Neural cell (in vitro differentiated cells): ENCODE results near the gene ASCC3.

Experiments used
- CTCF ChIP-seq: fragments of 450-650 bp; IDR thresholded peaks from 2 replicates; pipeline ENCODE4 v1.5.1; 2014; ENCODE audit warnings: antibody characterized with exemption, mild to moderate bottlenecking, moderate library complexity; ENCODE audit not compliant: poor library complexity, severe bottlenecking
- EP300 ChIP-seq: fragments of 450-650 bp; conservative IDR thresholded peaks from 2 replicates; pipeline ENCODE4 v1.6.1; 2014; ENCODE audit warnings: antibody characterized with exemption, mild to moderate bottlenecking, moderate library complexity; ENCODE audit not compliant: poor library complexity, severe bottlenecking
- EZH2 ChIP-seq: fragments of 200-600, 300-800 bp; shearing (Covaris generic), sonication (generic); IDR thresholded peaks from 2 replicates; pipeline ENCODE4 v1.6.1; 2014; ENCODE audit warnings: antibody characterized with exemption, low read length, borderline replicate concordance, mild to moderate bottlenecking; ENCODE audit not compliant: insufficient read depth, poor library complexity, severe bottlenecking
- POLR2AphosphoS5 ChIP-seq: IDR thresholded peaks from 2 replicates; pipeline ENCODE4 v1.6.1; 2012
- SMC3 ChIP-seq: fragments of 450-650 bp; conservative IDR thresholded peaks from 2 replicates; pipeline ENCODE4 v1.6.1; 2014; ENCODE audit warnings: antibody characterized with exemption, mild to moderate bottlenecking, moderate library complexity; ENCODE audit not compliant: poor library complexity

- TF ChIP-seq CTCF (no peak), EP300 (no peak), POLR2AphosphoS5 (no peak), EZH2 (no peak), SMC3 (no peak)
Observed at GRCh38 chr6:100721256-100721655, 159.9 kb downstream of the ASCC3 start.
